ENCODE results near the gene MED10.

DNA sequence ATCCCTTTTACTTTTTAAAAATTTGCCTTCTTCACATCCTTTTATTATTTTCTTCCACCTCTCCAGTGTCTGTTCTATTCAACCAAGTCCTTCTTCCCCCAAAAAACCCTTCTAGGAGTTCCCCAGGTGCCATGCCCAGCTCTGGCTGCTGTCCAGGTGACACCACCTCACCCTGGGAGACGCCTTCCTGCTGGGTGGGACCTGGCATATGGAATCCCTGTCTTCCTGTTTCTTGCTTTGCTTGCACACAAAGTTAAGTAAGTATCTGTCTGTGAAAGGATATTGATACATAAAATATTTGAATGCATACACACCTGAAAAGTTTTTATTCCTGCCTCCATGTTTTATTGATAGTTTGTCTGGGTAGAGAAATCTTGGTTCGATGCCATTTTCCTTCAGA is 23.1 kb upstream of the MED10 start:
- TF ChIP-seq, protein P1, sequence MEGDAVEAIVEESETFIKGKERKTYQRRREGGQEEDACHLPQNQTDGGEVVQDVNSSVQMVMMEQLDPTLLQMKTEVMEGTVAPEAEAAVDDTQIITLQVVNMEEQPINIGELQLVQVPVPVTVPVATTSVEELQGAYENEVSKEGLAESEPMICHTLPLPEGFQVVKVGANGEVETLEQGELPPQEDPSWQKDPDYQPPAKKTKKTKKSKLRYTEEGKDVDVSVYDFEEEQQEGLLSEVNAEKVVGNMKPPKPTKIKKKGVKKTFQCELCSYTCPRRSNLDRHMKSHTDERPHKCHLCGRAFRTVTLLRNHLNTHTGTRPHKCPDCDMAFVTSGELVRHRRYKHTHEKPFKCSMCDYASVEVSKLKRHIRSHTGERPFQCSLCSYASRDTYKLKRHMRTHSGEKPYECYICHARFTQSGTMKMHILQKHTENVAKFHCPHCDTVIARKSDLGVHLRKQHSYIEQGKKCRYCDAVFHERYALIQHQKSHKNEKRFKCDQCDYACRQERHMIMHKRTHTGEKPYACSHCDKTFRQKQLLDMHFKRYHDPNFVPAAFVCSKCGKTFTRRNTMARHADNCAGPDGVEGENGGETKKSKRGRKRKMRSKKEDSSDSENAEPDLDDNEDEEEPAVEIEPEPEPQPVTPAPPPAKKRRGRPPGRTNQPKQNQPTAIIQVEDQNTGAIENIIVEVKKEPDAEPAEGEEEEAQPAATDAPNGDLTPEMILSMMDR (IDR thresholded peaks at IDR 0.05; ENCODE audit: low read length) = no peak
- TF ChIP-seq EZH2 (optimal IDR thresholded peaks at IDR 0.05; ENCODE audit: low read depth, low read length) = no peak

Measured in MM.1S (cell line).